Ascending aorta (tissue), 2 donors: Measurements from ENCODE around the gene RAB21. TPM values are rescaled to one million over a fixed set of nuclear protein-coding genes. Genes with fewer than 3 reads are reported as not detected.

ENCODE experiments used
- DNase-seq, 2 donors: peaks; one replicate each; pipeline ENCODE4 v3.0.0-alpha.2; 2019; ENCODE audit warnings: low spot score in 2 of 2
- H3K27ac ChIP-seq, 2 donors: fragments of 200-600 bp; sonication (generic); one replicate each; pipeline ENCODE4 v1.5.1; 2016 to 2017; ENCODE audit warnings: mild to moderate bottlenecking in 1 of 2
- H3K27me3 ChIP-seq: fragments of 200-600 bp; sonication (generic); one replicate; pipeline ENCODE4 v1.5.1; 2017
- H3K36me3 ChIP-seq, 2 donors: fragments of 200-600 bp; sonication (generic); one replicate each; pipeline ENCODE4 v1.5.1; 2016
- H3K4me1 ChIP-seq, 2 donors: fragments of 200-600 bp; sonication (generic); one replicate each; pipeline ENCODE4 v1.5.1; 2016 to 2017; ENCODE audit warnings: mild to moderate bottlenecking in 1 of 2
- H3K4me3 ChIP-seq, 2 donors: fragments of 200-600 bp; sonication (generic); one replicate each; pipeline ENCODE4 v1.5.1; 2016 to 2017; ENCODE audit warnings: mild to moderate bottlenecking in 1 of 2
- H3K9me3 ChIP-seq, 2 donors: fragments of 200-600 bp; sonication (generic); one replicate each; pipeline ENCODE4 v1.5.1; 2016
- CTCF ChIP-seq, 3 experiments: fragments of 200-600 bp in 2 of 3; fragments of 450-650 bp in 1 of 3; sonication (generic) in 2 of 3; IDR thresholded peaks; one replicate each; pipeline ENCODE4 v1.5.1; 2016 to 2019; ENCODE audit warnings: antibody characterized with exemption in 3 of 3, mild to moderate bottlenecking in 1 of 3, moderate library complexity in 1 of 3
- intact Hi-C: fragments of 100-400 bp; cut with DNase I; formaldehyde crosslinking; loops from one replicate; pipeline ENCODE4 v1.15.1; 2023
- total RNA-seq: library from RNA; depleted of rRNA; stranded (reverse); fragments of >200 nt; gene quantifications from one replicate; pipeline ENCODE4 v1.1.0, GENCODE V29; 2016

The RAB21 gene
- total RNA-seq, 1 donor from 2014 or later = 6.5 TPM

DNA sequence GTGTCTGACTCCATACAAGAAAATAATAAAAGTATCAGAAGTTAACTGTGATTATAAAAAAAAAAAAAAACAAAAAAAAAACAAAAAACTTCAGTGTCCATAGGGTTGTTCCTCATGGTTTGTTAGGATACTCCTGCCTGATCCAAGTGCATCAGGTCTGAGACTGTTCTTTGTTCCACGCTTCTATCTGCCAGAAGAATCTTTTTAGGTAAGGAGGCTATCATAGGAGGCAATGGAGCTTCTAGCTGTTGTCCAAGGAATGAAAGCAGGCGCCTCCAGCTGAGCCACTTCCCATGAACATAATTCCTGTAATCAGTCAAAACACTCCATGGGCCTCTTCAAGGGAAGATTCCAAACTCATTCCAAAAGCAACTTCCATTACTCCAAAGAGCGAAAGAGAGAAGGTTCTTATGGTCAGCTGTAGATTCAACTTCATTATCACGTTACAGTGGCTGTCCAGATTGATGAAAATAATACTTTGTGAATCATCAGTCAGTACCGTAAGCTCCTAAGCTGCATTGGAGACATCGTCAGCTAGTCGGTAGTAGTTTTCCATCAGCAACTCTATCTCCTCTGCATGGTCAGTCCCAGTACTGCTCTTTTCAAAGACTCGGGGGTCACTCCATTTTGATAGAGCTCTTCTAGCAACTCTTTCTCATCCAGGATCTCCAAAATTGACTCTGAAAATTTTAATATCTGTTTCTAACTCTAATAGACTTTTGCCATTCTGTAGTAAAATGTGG, 94.6 kb downstream of the RAB21 start:
- Histone ChIP-seq H3K4me3 (no peak overlapping the region), H3K36me3 (peaks cover 2 to 13% of the 10 kb centered on the region in 2 donors), H3K4me1 (peaks cover 0 to 3% of the 10 kb centered on the region in 2 donors), H3K9me3 (peaks cover 0 to 11% of the 10 kb centered on the region in 2 donors), H3K27me3 (no peaks in the 10 kb centered on the region), H3K27ac (no peak overlapping the region)
- DNase-seq = no peak
- intact Hi-C loops = no loop called here
- no peak for TF ChIP-seq CTCF (IDR thresholded peaks at IDR 0.05)

Other genes starting within 250 kb of the RAB21 start
- 15.8 TPM for gene ZFC3H1, start 91.0 kb upstream of the RAB21 start, total RNA-seq
- 2.6 TPM for gene THAP2, start 90.6 kb upstream of the RAB21 start, total RNA-seq
- gene TMEM19, start 68.8 kb upstream of the RAB21 start, total RNA-seq = 14.5 TPM
- 18.3 TPM for gene TBC1D15, start 84.9 kb downstream of the RAB21 start, total RNA-seq
- gene TPH2, start 184.0 kb downstream of the RAB21 start, total RNA-seq = not detected